CD4-positive, alpha-beta memory T cell (primary cell): ENCODE measurements around the gene LMO7. TPM values are rescaled to one million over a fixed set of nuclear protein-coding genes. Genes with fewer than 3 reads are reported as not detected.
A peak's percentile ranks its signal among the peaks of the same experiment; 100 is the strongest.

Experiments used
- CTCF ChIA-PET: fragments of 350-600 bp; sonication (Branson Sonifier 250); formaldehyde crosslinking; loops from one replicate; lab custom pipeline; 2021; ENCODE audit warnings: inconsistent platforms; ENCODE audit not compliant: partially characterized antibody; lab: Charles Lee
- POLR2A ChIA-PET: fragments of 350-600 bp; sonication (Branson Sonifier 250); formaldehyde crosslinking; loops from one replicate; lab custom pipeline; 2021; ENCODE audit not compliant: partially characterized antibody; lab: Charles Lee
- DNase-seq, 5 donors: peaks; one replicate each; pipeline versions ENCODE4 v3.0.0 to v3.0.0-alpha.2; 2020 to 2022; ENCODE audit warnings: mixed read lengths in 1 of 5
- H3K27ac ChIP-seq: one replicate; pipeline ENCODE4 v1.7.0; 2013; ENCODE audit warnings: low read depth, low read length
- H3K27me3 ChIP-seq: 2 replicates; pipeline ENCODE4 v1.7.0; 2013; ENCODE audit warnings: mild to moderate bottlenecking, low read length, moderate library complexity; ENCODE audit not compliant: insufficient read depth
- H3K36me3 ChIP-seq: 2 replicates; pipeline ENCODE4 v1.7.0; 2013; ENCODE audit warnings: mild to moderate bottlenecking, low read length, moderate library complexity; ENCODE audit not compliant: insufficient read depth
- H3K4me1 ChIP-seq: 2 replicates; pipeline ENCODE4 v1.7.0; 2013; ENCODE audit warnings: mild to moderate bottlenecking, low read length, moderate library complexity; ENCODE audit not compliant: insufficient read depth
- H3K4me3 ChIP-seq, 2 donors: one replicate each; pipeline ENCODE4 v1.7.0; 2013; ENCODE audit warnings: low read length in 2 of 2, mild to moderate bottlenecking in 1 of 2
- H3K9me3 ChIP-seq, 2 donors: one replicate each; pipeline ENCODE4 v1.7.0; 2013; ENCODE audit warnings: low read length in 2 of 2, control low read depth in 1 of 2; ENCODE audit not compliant: control insufficient read depth in 1 of 2
- H3K27ac Mint-ChIP-seq, 7 donors: one replicate each; pipeline ENCODE4 v1.8.0; 2020 to 2021; ENCODE audit warnings: mixed read lengths in 7 of 7, mild to moderate bottlenecking in 6 of 7, inconsistent platforms in 3 of 7, moderate library complexity in 3 of 7
- H3K27me3 Mint-ChIP-seq, 2 donors: one replicate each; pipeline ENCODE4 v1.8.0; 2020 to 2021; ENCODE audit warnings: mixed read lengths in 2 of 2
- H3K36me3 Mint-ChIP-seq, 2 donors: one replicate each; pipeline ENCODE4 v1.8.0; 2020 to 2021; ENCODE audit warnings: mixed read lengths in 2 of 2, inconsistent platforms in 1 of 2, mild to moderate bottlenecking in 1 of 2
- H3K4me1 Mint-ChIP-seq, 4 donors: one replicate each; pipeline ENCODE4 v1.8.0; 2020 to 2021; ENCODE audit warnings: mixed read lengths in 4 of 4, mild to moderate bottlenecking in 1 of 4
- H3K4me3 Mint-ChIP-seq, 8 donors: one replicate each; pipeline ENCODE4 v1.8.0; 2020 to 2021; ENCODE audit warnings: mixed read lengths in 8 of 8, mild to moderate bottlenecking in 7 of 8, moderate library complexity in 6 of 8, inconsistent platforms in 3 of 8
- H3K9me3 Mint-ChIP-seq, 8 donors: one replicate each; pipeline ENCODE4 v1.8.0; 2020 to 2021; ENCODE audit warnings: mixed read lengths in 8 of 8, mild to moderate bottlenecking in 5 of 8, inconsistent platforms in 3 of 8, moderate library complexity in 1 of 8
- intact Hi-C: fragments of 100-400 bp; cut with micrococcal nuclease; formaldehyde crosslinking; loops from one replicate; pipeline ENCODE4 v1.15.1; 2023
- polyA plus RNA-seq, 2 donors: library from polyadenylated mRNA; unstranded; fragments of 300-500 nt; fragmentation: Illumina TruSeq; gene quantifications; one replicate each; pipeline ENCODE4 v1.2.3, GENCODE V29; 2021
- total RNA-seq, 2 experiments: library from RNA; stranded (reverse); gene quantifications; one replicate each; pipeline ENCODE4 v1.2.3, GENCODE V29; 2021

LMO7 gene
- total and polyA plus RNA-seq, 4 experiments from 2014 or later: 5.4 to 29.4 (median 20.0) TPM

DNA sequence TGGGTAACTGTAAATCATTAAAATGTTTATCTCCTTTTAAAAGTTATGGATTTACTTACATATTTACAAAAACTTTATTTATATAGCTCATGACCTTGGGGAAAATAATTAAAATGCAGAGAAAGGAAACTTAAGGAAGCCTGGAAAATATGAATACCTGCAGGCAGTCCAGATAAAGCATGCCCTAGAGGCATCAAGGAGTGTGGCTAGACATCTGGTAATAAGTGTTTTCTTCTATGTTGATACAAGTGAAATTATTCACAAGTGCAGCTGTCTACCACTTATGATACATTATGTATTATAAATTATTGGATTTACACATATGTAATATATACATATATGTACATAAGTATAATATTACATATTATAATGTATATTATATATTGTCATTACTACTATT is 207.9 kb downstream of the LMO7 start:
- H3K36me3 Mint-ChIP-seq: peaks cover 50 to 56% of the 10 kb centered on the region in 2 donors
- POLR2A ChIA-PET: no interaction called here

GRCh38 chr13:75847588-75847987 is 211.5 kb downstream of the LMO7 start:
- no peak overlapping the region for H3K4me3 ChIP-seq
- POLR2A ChIA-PET: no interaction called here
- no peaks in the 10 kb centered on the region for H3K4me1 Mint-ChIP-seq
- no peaks in the 10 kb centered on the region for H3K27me3 Mint-ChIP-seq
- no peaks in the 10 kb centered on the region for H3K4me1 ChIP-seq
- H3K27ac ChIP-seq: no peak overlapping the region
- peaks cover 0 to 2% (median 0%) of the 10 kb centered on the region in 8 donors for H3K9me3 Mint-ChIP-seq
- no peaks in the 10 kb centered on the region for H3K36me3 ChIP-seq
- no peak overlapping the region for H3K27ac Mint-ChIP-seq
- CTCF ChIA-PET: no interaction called here
- intact Hi-C loops: no loop called here
- H3K36me3 Mint-ChIP-seq: peaks cover 36 to 43% of the 10 kb centered on the region in 2 donors
- H3K27me3 ChIP-seq: no peaks in the 10 kb centered on the region
- DNase-seq: no peak
- H3K9me3 ChIP-seq: no peaks in the 10 kb centered on the region
- H3K4me3 Mint-ChIP-seq: no peak overlapping the region

More for the DNA sequence above, 207.9 kb downstream of the LMO7 start:
- no peaks in the 10 kb centered on the region for H3K9me3 ChIP-seq
- Mint-ChIP-seq H3K4me3 (no peak overlapping the region), H3K27ac (no peak overlapping the region), H3K27me3 (no peaks in the 10 kb centered on the region), H3K4me1 (peaks cover 0 to 8% (median 0%) of the 10 kb centered on the region in 4 donors), H3K9me3 (peaks cover 0 to 2% (median 0%) of the 10 kb centered on the region in 8 donors)
- H3K27me3 ChIP-seq: no peaks in the 10 kb centered on the region
- H3K36me3 ChIP-seq: no peaks in the 10 kb centered on the region
- DNase-seq: no peak
- no peaks in the 10 kb centered on the region for H3K4me1 ChIP-seq
- H3K4me3 ChIP-seq: no peak overlapping the region
- intact Hi-C loops: no loop called here
- CTCF ChIA-PET: interaction anchor here (0.8 to 1.5 kb wide), 4 partner anchors 9 to 148 kb away, joined by 3 to 4 read pairs (median 4); no protein-coding TSS in a partner anchor
- H3K27ac ChIP-seq: no peak overlapping the region

DNA sequence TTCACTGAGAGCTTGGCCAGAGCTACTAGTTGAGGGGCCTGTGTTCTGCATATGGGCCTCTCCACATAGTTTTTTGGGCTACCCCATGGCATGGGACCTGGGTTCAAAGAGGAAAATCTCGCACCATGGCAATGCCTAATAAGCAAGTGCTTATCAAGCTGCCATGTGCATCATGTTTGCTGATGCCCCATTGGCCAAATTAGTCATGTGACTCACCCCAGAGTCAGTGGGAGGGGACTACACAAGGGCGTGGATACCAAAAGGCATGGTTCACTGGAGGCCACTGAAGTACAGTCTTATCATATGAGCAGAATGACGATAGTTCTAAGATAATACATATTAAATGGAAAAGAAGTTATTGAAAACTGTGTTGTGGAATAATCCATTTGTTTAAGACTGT is 214.8 kb downstream of the LMO7 start:
- Histone ChIP-seq H3K4me1 (no peaks in the 10 kb centered on the region), H3K27ac (no peak overlapping the region), H3K4me3 (no peak overlapping the region), H3K36me3 (no peaks in the 10 kb centered on the region), H3K9me3 (no peaks in the 10 kb centered on the region), H3K27me3 (no peaks in the 10 kb centered on the region)
- POLR2A ChIA-PET: no interaction called here
- CTCF ChIA-PET: interaction anchor here (0.8 to 1.2 kb wide), 2 partner anchors 19 to 155 kb away, joined by 3 to 6 read pairs; no protein-coding TSS in a partner anchor
- Mint-ChIP-seq H3K36me3 (peaks cover 37 to 40% of the 10 kb centered on the region in 2 donors), H3K27ac (no peak overlapping the region), H3K9me3 (no peaks in the 10 kb centered on the region), H3K4me1 (no peaks in the 10 kb centered on the region), H3K27me3 (no peaks in the 10 kb centered on the region), H3K4me3 (no peak overlapping the region)
- no peak for DNase-seq
- intact Hi-C loops: no loop called here

DNA sequence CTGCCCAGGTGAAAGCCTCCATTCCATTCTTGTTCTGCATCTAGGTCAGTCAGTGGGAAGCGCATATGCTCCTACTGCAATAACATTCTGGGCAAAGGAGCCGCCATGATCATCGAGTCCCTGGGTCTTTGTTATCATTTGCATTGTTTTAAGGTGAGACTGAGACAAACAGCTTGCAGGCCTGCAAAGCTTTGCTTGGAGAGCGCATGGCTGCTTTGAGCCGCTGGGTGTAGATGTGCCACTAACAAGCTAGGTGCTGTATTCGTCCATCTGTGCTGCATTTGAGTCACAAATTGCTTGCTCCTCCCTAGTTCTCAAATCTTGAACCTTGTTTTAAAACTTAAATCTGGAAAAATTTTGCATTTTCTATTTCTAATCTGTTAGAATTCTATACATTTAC is 219.1 kb downstream of the LMO7 start:
- peaks cover 27 to 38% of the 10 kb centered on the region in 2 donors for H3K36me3 Mint-ChIP-seq
- intact Hi-C loops: no loop called here

GRCh38 chr13:75855847-75856246 is 219.7 kb downstream of the LMO7 start:
- H3K36me3 ChIP-seq: no peaks in the 10 kb centered on the region
- Mint-ChIP-seq H3K27me3 (no peaks in the 10 kb centered on the region), H3K27ac (no peak overlapping the region), H3K4me3 (no peak overlapping the region), H3K4me1 (no peaks in the 10 kb centered on the region), H3K9me3 (no peaks in the 10 kb centered on the region), H3K36me3 (peaks cover 23 to 37% of the 10 kb centered on the region in 2 donors)
- no peaks in the 10 kb centered on the region for H3K27me3 ChIP-seq
- DNase-seq: no peak
- H3K27ac ChIP-seq: no peak overlapping the region
- no peak overlapping the region for H3K4me3 ChIP-seq
- ChIA-PET POLR2A (no interaction called here), CTCF (interaction anchor here (1.0 to 3.3 kb wide), 3 partner anchors 14 to 21 kb away, joined by 4 to 23 read pairs (median 8); no protein-coding TSS in a partner anchor)
- no peaks in the 10 kb centered on the region for H3K4me1 ChIP-seq
- no peaks in the 10 kb centered on the region for H3K9me3 ChIP-seq
- intact Hi-C loops: no loop called here

More for the DNA sequence above, 219.1 kb downstream of the LMO7 start:
- no peak overlapping the region for H3K27ac ChIP-seq
- H3K4me3 Mint-ChIP-seq: no peak overlapping the region
- H3K4me3 ChIP-seq: no peak overlapping the region
- no peaks in the 10 kb centered on the region for H3K4me1 Mint-ChIP-seq
- H3K27me3 Mint-ChIP-seq: no peaks in the 10 kb centered on the region
- no peaks in the 10 kb centered on the region for H3K9me3 ChIP-seq
- H3K9me3 Mint-ChIP-seq: no peaks in the 10 kb centered on the region
- no peaks in the 10 kb centered on the region for H3K36me3 ChIP-seq
- no peaks in the 10 kb centered on the region for H3K27me3 ChIP-seq
- DNase-seq: no peak
- ChIA-PET CTCF (interaction anchor here (1.8 to 3.3 kb wide), 2 partner anchors 15 to 22 kb away, joined by 8 to 23 read pairs; no protein-coding TSS in a partner anchor), POLR2A (no interaction called here)
- no peak overlapping the region for H3K27ac Mint-ChIP-seq
- no peaks in the 10 kb centered on the region for H3K4me1 ChIP-seq

- no peaks in the 10 kb centered on the region for H3K36me3 ChIP-seq
- intact Hi-C loops: no loop called here
- POLR2A ChIA-PET: no interaction called here
- Mint-ChIP-seq H3K4me3 (no peak overlapping the region), H3K27me3 (no peaks in the 10 kb centered on the region), H3K27ac (no peak overlapping the region), H3K4me1 (no peaks in the 10 kb centered on the region), H3K36me3 (peaks cover 22 to 37% of the 10 kb centered on the region in 2 donors), H3K9me3 (no peaks in the 10 kb centered on the region)
- no peaks in the 10 kb centered on the region for H3K4me1 ChIP-seq
- CTCF ChIA-PET: interaction anchor here (3.3 kb wide), 1 partner anchor 13 kb away, joined by 23 read pairs; no protein-coding TSS in a partner anchor
- no peak overlapping the region for H3K27ac ChIP-seq
- no peaks in the 10 kb centered on the region for H3K9me3 ChIP-seq
- no peak for DNase-seq
- H3K27me3 ChIP-seq: no peaks in the 10 kb centered on the region
- no peak overlapping the region for H3K4me3 ChIP-seq
These were observed 221.2 kb downstream of the LMO7 start for GRCh38 chr13:75857291-75857690.

DNA sequence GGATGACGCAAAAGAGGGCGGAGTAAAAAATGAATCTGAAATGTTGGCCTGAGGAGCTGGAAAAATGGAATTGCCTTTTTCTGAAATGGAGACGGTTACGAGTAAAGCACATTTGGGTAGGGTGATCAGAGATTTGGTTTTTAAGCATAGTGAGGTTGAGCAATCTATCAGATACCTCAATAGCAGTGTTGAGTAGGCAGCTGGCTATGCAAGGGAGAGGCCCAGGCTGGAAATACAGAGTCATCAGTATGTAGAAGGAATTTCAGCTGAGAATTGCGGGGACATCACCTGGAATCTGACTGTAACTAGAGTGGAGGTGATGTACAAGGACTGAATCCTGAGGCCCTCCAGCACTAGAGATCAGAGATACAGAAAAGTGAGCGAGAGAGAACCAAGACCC is 224.8 kb downstream of the LMO7 start:
- peak overlapping the region in 1 of 7 donors; percentile 62 for H3K27ac Mint-ChIP-seq
- POLR2A ChIA-PET: no interaction called here
- Histone ChIP-seq H3K27ac (no peak overlapping the region), H3K36me3 (no peaks in the 10 kb centered on the region), H3K27me3 (no peaks in the 10 kb centered on the region), H3K4me3 (no peak overlapping the region), H3K4me1 (no peaks in the 10 kb centered on the region), H3K9me3 (no peaks in the 10 kb centered on the region)
- CTCF ChIA-PET: interaction anchor here (1.6 to 3.5 kb wide), 2 partner anchors 10 to 15 kb away, joined by 5 to 28 read pairs; no protein-coding TSS in a partner anchor
- H3K4me1 Mint-ChIP-seq: no peaks in the 10 kb centered on the region
- intact Hi-C loops: no loop called here
- H3K4me3 Mint-ChIP-seq: no peak overlapping the region
- no peak for DNase-seq
- H3K27me3 Mint-ChIP-seq: no peaks in the 10 kb centered on the region
- no peaks in the 10 kb centered on the region for H3K9me3 Mint-ChIP-seq
- H3K36me3 Mint-ChIP-seq: peaks cover 0 to 24% of the 10 kb centered on the region in 2 donors
